ENCODE data around the gene CPED1.
"Not testable (repeated sequence)": the region's sequence is repeated elsewhere in the genome, so short reads cannot be mapped to it uniquely, and the experiment has no call there.

CPED1 gene

DNA sequence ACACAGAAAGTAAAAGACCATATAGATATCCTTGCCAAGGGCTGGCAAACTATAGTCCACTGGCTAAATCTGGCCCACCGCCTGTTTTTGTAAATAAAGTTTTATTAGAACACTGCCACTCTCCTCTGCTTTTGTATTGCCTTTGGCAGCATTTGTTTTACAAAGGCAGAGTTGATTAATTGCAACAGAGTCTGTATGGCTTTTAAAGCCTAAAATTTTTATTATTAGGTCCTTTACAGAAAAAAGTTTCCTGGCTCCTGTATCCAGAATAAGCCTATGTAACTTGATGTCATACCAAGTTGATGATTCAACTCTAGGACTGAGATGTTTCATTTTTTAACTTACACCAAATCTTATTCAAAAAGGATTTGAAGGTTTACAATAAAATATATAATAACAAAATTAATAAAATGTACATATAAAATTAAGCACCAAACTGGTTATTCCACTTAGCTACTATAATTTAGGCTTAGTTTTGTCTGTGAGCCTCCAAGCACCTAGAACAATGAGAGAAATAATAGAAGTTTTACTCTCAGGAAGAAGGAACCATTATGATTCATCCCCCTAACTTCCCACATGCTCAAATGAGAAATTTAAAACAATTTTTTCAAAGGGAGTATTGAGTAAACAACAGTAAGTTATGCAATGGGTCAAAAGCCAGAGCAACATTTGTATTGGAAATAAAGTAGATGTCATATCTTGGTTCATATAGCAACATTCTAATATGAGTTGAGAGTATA is 31.9 kb downstream of the CPED1 start:
- no peak for DNase-seq

DNA sequence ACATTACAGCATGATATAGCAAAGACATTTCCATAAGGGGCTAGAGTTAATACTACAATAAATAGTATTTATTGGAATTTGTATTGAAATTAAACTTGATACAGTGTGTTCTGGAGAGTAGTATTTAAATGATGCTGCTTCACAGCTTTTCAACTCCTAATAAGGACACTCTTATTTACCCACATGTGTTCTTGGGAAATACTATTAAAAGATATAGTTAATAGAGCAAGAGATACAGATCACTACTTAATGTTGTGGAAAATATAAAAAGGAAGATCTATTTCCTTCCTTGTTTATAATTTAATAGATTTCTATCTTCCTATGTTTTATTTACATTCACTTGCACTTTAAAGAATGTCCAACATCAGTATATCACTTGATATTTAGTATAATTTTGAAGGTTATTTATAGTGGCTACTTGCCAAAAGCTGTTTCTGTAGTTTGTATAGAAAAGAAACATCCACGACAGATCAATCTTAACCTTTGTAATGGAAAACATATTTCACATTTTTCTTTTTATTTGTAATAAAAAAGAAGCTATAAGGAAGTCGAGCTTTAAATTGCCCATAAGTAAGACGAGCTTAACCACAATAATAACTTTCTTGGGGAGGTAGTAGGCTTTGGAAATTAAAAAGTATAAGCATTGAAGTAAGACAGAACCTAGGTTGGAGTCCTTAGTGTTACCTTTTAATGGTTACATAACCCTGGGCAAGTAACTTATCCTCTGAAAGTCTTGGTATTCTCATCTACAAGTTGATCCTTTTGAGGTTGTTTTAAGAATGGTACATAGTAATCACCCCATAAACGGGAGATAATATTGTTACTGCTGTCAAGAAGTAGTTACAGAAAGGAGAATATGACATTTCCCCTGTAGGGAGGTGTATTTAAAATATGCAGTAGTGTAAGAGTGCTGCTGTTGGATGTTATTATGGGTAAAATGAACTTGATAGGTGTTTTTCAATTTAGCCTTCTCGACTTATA is 32.8 kb downstream of the CPED1 start:
- no peak for DNase-seq

- DNase-seq = no peak
Measured at GRCh38 chr7:121023194-121023593, 34.7 kb downstream of the CPED1 start.

DNA sequence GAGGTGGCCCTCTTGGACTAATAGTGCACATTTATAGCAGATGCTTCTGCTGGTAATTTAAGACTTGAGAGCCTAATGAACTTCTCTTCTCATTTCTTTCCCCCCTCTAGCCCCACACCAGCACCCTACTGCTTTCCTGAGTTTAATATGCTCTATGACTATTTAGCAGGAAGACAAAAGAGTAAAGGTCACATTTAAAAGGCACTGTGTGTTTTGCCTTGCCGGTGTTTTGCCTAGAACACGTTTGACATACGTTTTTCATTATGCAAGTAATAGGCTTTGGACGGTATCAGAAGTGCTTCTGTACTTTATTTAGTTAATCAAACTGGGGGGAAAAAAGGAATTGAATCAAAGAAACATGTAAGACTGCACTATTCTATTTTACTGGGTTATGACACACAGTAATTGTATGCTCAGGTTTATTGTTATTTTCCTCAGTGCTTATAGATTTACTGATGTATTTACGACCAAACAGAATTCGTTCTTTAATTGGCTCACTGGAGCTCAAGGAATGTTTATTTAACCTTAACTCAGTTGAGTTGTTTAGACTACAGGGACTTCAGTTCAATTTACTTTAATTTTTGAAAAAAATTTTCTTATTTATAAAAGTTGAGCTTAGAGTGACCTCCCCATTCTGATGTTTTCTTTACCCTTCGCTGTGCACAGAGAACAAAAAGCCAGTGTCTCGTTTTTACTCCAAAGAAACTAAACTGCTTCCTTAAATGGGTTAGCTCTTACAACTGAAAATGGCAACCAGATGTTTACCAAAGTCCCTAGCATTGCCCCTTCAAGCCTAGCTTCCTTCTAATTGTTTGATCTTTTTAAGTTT is 35.4 kb downstream of the CPED1 start:
- DNase-seq = no peak

- no peak for DNase-seq
Measured at GRCh38 chr7:121024611-121025010, 36.1 kb downstream of the CPED1 start.

GRCh38 chr7:121026159-121026558 is 37.6 kb downstream of the CPED1 start:
- DNase-seq = no peak

DNA sequence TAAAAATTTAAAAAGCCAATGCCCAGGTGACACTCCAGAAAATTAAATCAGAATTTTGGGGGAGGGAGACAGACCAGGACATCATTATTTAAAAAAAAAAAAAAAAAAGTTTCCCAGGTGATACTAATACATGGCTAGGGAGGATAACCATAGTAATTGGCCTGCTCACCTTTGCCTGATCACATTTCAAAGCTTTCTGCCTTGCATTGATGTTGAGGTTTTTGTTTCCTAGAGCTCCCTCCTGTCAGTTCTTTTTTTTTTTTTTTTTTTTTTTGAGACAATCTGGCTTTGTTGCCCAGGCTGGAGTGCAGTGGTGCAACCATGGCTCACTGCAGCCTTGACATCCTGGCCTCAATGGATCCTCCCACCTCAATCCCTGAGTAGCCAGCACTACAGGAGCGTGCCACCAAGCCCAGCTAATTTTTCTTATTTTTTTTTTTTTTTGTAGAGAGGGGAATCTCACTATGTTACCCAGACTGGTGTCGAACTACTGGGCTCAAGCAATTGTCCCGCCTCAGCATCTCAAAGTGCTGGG is 38.1 kb downstream of the CPED1 start:
- no peak for DNase-seq

DNA sequence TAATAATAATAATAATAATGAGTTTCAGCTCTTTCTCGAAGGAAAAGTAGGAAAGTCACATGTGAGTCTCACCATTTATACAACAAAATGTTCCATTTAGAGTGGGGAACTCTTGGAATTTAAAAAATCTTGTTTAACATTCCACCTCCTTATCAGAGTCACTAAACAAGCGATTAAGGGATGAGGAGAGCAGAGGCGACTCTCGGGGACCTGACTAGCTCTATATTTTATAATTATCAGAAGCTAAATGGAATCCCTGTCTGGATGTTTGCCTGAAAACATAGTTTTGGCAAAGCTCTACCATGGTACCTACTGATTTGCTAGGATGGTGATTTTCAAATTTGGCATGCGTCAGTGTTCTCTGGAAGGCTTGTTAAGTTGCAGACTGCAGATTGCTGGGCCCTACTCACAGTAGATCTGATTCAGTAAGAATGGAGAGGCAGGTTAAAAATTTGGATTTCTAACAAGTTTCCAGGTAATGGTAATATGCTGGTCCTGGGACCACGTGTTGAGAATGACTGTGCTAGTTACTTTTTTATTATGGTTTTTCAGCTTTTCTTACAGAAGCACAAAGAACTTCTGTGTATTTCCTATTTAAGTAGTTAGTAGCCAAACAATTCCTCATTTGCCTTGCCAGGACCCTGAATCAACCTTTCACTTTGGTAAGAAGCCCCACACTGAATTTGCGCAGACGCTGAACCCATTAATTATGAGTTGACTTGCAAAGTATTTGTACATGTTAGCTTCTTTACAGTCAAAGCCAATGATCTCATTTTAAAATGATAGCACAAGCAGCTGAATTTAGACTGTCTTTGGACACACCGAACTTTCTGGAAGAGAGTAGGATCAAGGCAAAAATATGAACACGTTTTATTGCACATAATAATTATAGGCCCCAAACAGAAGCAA is 39.5 kb downstream of the CPED1 start:
- DNase-seq = no peak

GRCh38 chr7:121029302-121029701 is 40.8 kb downstream of the CPED1 start:
- DNase-seq = no peak

- DNase-seq = no peak
Measured at GRCh38 chr7:121030308-121030707, 41.8 kb downstream of the CPED1 start.

- DNase-seq = peak; percentile 25
Measured at GRCh38 chr7:121032645-121033460, 44.3 kb downstream of the CPED1 start.

DNA sequence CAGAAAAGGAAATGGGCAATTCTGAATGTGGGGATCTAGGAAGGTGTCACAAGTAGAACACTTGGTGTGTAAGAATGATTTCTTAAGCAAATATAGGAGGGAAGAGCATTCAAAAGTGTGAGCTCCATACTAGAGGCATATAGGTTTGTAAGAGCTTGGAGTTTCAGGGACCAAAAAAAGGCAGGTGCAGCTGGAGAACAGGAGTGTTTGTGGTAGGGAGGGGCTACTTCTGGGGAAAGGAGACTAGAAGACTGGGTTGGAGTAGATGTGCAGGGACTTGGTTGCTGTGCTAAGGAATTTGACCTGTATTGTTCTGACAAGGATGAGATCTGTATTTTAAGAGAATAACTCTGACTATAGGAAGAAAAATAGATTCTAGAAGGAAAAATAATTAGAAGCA is 46.4 kb downstream of the CPED1 start:
- DNase-seq = no peak

GRCh38 chr7:121036776-121037175 is 48.3 kb downstream of the CPED1 start:
- not testable (repeated sequence) for DNase-seq

DNA sequence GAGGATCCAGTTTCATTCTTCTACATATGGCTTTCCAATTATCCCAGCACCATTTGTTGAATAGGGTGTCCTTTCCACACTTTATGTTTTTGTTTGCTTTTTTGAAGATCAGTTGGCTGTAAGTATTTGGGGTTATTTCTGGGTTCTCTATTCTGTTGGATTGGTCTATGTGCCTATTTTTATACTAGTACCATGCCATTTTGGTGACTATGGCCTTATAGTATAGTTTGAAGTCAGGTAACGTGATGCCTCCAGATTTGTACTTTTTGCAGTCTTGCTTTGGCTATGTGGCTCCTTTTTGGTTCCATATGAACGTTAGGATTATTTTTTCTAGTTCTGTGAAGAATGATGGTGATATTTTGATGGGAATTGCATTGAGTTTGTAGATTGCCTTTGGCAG is 48.8 kb downstream of the CPED1 start:
- DNase-seq = not testable (repeated sequence)

GRCh38 chr7:121037957-121038716 is 49.6 kb downstream of the CPED1 start:
- DNase-seq = no peak

DNA sequence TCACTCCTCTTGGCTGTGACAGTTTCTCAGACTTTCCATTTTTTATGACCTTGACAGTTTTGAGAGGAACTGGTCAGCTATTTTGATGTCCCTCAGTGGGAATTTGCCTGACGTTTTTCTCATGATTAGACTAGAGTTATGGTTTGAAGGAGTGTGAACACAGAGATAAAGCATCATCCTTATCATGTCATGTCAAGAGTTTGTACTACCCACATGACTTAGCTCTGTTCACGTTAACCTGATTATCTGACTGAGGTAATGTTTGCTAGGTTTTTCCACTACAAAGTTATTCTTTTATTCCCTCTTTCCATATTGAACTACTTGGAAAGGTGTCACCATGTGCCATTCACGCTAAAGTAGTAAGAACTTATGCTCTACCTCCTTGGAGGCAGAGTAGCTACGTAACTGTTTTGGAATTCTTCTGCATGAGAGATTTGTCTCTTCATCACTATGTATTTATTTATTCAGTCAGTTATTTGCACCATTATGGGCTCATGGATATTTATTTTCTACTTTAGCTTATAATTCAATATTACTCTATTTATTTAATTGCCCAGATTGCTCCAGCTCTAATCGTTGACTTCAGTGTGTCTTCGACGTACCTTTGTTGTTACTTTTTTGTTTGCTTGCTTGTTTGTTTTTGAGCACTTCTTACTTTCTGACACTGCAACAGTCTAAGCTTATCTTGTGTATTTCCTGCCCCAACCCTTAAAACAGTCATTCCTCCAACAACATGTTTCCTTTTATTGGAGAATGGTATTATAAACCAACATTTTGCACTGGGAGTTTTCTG is 50.4 kb downstream of the CPED1 start:
- DNase-seq = no peak

DNA sequence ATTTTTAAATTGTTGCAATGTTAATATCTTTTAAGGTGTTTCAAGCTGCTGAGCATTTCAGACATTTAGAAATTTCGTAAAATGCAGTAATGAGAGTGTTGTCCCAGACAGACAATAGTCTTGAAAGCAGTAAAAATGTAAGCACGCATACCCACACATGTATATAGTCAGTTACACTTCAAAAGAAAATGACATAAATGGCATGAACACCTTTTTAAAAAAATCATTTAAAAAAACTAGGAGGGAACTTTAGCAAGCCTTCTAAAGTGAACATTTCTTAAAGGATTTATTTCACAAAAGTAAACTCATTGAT is 51.0 kb downstream of the CPED1 start:
- DNase-seq = no peak

GRCh38 chr7:121039994-121040393 is 51.5 kb downstream of the CPED1 start:
- DNase-seq = no peak
